Nucleus accumbens (tissue), 56 donors: ENCODE results near the gene GGT7.
"Not testable (repeated sequence)": the region's sequence is repeated elsewhere in the genome, so short reads cannot be mapped to it uniquely, and the experiment has no call there.

Experiments
- DNase-seq, 56 donors: peaks; one replicate each; lab custom pipeline; 2025; lab: John Stamatoyannopoulos, UW

Gene GGT7

DNA sequence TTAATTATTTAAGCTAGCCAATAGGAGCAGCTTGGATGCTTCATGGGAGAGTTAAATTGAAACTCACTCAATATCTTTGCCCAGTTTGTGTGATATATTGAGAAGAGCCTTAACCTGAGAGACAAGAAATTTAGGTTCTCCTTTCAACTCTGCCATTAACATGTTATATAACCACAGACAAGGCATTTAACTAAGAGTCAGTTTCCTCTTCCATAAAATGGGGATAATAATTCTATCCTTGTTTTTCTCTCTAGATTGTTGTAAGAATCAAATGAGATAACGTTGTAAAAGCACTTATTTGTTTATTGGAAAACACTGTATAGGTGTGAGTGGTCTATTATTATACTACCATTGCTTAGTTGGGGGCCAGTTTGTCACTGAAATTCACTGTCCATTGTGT lies 11.6 kb upstream of the GGT7 start:
- DNase-seq = no peak

GRCh38 chr20:34883809-34884208 lies 11.2 kb upstream of the GGT7 start:
- no peak for DNase-seq

DNA sequence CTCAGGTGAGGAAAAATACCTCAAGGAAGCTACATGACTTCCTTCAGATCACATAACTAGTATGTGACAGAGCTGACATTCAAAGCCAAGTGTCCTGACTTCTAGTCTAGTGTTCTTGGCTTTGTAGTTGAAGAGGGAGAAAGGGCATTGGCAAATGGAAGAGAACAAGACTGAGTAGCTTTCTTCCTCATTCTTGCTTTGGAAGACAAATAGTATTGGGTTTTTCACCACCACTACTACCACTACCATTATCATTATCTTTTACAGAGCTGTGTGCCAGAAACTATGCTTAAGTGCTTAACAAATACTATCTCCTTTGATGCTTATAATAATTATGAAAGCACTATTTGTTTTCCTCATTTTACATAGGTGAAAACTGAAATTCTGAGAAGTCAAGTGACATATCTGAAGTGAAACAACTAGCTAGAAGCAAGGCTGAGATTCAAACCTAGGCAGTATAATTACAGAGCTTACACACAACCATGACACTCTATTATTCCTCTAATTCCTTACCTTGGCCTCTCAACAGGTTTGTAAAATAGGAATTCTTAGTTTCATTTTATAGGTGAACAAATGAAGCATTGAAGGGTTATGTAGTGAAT lies 10.5 kb upstream of the GGT7 start:
- no peak for DNase-seq

- no peak for DNase-seq
Observed at GRCh38 chr20:34881689-34882088, 9.0 kb upstream of the GGT7 start.

DNA sequence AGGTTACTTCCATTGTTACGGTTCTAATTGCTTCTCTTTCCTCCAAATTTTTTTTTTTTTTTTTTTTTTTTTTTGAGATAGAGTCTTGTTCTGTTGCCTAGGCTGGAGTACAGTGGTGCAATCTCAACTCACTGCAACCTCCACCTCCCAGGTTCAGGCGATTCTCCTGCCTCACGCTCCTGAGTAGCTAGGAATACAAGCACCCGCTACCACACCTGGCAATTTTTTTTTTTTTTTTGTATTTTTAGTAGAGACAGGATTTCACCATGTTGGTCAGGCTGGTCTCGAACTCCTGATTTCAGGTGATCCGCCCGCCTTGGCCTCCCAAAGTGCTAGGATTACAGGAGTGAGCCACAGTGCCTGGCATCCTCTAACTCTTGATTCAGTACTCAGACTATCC lies 8.3 kb upstream of the GGT7 start:
- not testable (repeated sequence) for DNase-seq

- peak in 32 of 56 donors; percentile 1 to 45 (median 20) for DNase-seq
Observed at GRCh38 chr20:34880215-34880850, 7.7 kb upstream of the GGT7 start.

DNA sequence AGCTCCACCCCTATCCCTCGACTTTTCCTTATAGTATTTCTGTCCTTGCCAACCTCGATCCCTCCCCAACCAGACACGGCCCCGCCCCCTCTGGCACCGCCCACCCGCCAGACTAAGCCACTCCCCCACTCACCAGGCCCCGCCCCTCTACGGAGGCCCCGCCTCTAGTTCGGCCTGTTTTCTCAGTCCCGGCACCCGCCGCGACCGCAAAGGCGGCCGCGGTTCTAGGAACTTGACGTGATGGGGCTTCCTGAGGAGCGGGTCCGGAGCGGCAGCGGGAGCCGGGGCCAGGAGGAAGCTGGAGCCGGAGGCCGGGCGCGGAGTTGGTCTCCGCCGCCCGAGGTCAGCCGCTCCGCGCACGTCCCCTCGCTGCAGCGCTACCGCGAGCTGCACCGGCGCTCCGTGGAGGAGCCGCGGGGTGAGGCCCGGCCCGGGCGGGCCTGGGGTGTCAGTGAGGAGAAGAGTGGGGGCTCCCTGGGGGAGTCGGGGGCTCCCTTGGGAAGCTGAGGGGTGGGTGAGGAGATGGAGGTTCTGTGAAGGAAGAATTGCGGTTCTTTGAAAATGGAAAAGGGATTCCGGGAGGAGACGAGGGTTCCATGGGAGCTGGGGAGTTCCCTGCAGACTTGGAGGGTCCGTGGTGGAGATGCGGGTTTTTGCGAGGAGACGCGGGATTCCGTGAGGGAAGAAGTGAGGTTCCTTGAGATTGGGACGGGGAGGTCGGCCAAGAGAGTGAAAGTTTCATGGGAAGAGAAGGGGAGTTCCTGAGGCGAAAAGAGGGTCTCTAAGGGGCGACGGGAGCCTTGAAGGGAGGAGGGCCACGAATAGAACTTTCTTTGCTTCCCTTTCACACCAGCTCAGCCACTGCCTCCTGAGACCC lies 4.0 kb upstream of the GGT7 start, which contains the start of gene ACSS2:
TSS of gene ACSS2 (plus strand) at position 207 of the 877 bp plus-strand sequence. CDS start at position 241, 34 bp downstream.
- peak in 51 of 56 donors; percentile 79 to 100 (median 97) for DNase-seq

DNA sequence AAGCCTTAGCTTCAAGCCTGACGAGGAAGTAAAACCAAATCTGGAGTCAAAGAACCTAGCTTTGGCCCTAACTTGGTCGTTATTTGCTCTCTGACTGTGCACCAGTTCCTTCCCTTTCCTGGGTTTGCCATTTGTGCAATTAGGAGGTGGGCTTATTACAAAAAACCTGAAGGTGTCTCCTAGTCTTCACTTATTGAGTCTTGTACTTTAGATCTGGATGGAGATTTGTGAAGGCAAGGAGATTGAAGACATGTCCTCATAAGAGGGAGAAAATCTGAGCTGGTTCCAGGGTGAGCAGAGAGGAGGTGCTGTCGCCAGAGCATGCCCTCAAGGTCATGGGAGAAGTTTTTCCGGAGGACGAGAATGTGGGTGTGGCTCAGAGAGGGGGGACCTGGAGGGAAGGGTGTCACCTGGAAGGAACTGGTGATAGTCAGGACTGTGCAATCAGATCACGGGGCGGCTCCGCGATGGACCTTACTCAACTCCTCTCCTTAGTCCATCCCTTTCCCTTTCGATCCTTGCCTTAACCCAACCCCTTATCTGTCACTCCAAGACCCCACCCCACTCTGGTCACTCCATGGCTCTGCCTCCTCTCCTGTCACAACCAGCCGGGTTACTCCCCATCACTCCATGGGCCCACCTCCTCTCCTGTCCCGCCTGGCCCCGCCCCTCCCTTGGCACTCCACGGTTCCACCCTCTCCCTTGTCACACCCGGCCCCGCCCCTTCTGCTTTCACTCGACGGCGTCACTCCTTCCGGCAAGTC lies 3.2 kb upstream of the GGT7 start:
- DNase-seq = peak in 6 of 56 donors; percentile 91 to 100 (median 96)

DNA sequence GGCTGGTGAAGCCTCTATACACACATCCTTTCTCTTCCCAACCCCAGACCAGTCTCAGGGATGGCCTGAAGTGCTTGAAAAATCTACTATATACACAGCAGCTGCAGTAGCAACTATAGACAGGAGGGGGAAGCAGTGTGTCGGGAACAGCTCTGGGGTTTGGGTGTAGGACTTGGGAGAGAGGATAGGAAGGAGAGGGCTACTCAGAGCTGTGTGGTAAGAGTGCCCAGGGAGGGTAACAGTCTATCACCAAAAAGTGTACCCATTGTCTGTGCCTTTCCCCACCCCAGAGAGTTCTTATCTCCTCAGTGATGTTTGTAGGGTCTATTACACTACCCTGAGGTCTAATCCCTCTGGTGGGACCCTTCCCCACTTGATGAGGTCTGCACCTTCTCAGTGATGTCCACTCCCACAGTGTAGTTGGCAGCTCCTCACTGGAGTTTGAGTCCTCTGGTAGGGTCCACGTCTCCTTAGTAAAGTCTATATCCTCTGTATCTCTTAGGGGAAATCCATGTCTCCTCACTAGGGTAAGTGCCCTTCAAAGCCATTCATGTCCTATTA lies 1.5 kb upstream of the GGT7 start:
- peak in 51 of 56 donors; percentile 10 to 85 (median 56) for DNase-seq

GRCh38 chr20:34873583-34874093 lies 982 bp upstream of the GGT7 start:
- DNase-seq = no peak

GRCh38 chr20:34871966-34872621 lies 562 bp downstream of the GGT7 start:
- peak in 5 of 56 donors; percentile 3 to 51 (median 38) for DNase-seq

DNA sequence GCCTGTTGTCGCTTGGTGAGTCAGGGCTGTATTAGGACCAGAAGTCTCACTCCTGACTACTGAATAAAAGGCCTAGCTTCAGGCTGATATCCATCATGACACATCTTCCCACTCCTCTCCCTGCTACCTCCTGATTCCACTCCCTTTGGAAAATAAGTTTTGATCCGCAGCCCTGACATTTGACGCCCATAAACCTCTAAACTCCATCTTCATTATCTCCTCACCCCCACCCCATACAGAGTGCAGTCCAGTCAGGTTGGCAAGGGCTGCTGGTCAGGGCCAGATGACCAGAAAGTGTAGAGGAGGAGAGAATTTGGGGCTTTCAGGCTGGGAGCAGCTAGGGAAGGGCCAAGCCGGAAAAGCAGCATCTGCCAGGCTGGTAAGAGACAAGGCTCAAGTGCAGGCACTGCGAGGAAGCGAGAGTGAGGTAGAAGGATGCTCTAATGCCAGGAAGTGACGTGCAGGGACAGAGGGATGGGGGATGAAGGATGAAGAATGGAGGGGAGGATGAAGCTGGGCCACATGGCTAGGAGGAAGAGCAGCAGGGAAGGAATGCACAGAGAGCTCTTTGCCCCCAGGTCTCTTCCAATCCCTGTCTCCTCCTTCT lies 1.2 kb downstream of the GGT7 start:
- peak in 19 of 56 donors; percentile 6 to 51 (median 17) for DNase-seq

DNA sequence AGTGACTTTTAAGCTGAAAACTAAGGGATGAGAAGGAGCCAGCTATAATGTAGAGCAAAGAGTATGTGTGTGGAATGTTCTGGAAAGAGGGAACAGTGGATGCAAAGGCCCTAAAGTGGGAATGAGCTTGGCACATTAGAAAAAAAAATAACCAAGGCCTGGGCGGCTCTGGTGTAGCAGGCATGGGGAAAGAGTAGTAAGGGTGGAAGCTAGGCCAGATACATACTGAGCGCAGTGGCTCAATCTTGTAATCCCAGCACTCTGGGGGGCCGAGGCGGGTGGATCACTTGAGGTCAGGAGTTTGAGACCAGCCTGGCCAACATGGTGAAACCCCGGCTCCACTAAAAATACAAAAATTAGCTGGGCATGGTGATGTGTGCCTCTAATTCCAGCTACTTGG lies 8.4 kb downstream of the GGT7 start:
- DNase-seq = no peak

GRCh38 chr20:34863421-34863965 lies 9.2 kb downstream of the GGT7 start:
- no peak for DNase-seq

DNA sequence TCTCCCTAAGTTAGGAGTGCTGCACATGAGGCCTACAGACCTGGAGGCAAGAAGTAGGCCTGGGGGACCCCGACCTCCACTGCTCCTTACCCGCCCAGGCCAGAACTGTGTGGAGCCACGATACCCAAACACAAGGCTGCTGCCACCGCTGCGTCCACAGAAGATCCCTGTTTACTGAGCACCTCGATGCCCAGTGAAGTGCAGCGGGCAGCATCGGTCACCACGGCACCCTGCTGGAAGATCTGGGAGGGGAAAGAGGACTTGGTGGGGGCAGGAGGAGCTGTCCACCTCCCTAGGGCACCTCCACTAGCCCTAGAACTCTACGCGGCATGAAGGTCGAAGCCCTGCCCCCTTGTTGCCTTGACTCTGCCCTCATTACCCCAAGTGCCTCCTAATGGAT lies 9.9 kb downstream of the GGT7 start:
- DNase-seq = no peak

GRCh38 chr20:34861386-34862084 lies 11.1 kb downstream of the GGT7 start:
- DNase-seq = no peak

DNA sequence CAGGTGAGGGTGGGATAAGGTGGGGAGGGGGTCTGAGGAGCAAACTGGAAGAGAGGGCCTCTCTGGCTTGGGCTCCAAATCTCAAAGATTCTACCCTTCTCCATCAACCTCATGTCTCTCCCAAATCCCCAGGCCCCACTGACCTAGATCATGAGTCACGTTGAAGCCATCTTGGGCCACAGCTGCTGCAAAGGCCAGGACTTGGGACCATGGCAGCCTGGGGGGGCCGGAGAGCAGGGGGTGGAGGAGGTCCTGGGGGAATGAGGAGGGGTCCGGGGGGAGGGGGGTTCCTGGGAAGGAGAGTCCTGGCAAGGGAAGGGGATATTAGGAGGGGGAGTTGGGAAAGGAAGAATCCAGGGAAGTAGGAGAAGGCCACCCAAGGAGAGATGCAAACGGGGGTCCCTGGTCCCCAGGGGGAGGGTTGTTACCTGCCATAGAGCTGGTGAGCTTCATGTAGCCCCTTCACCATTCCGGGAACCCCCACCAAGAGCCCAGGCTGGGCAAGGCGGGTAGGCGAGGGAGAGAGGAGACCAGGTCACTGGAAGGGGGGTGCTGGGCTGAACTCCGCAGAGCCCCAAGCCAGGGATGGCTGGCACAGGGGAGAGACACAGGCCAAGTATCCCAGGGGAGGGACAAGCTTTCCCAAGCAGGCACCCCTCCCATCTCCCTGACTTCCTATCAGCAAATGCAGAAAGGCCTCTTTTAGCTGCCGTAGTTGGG lies 12.7 kb downstream of the GGT7 start:
- no peak for DNase-seq
